NCI-H1694 (cell line): ENCODE results near the gene POLR1E.

Experiments used
- DNase-seq: peaks from one replicate; lab custom pipeline; 2025; lab: John Stamatoyannopoulos, UW

Gene POLR1E

DNA sequence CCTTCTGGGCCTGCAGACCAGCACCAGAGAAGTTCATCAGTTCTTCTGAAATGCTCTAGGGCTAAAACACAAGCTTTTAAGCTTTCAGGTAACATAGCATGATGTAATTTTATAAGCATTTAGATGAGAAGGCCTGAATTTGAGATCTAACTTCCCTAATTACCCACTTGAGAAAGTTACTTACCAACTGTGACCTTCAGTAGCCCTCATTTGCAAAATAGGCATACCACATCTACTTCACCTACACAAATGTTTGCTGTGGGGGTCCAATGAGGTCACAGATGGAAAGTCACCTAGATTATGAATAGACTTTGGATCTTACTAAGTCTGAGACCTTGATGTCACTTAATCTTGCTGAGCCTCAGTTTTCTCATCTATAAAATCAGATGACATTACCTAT lies 53.9 kb downstream of the POLR1E start:
- DNase-seq = no peak

DNA sequence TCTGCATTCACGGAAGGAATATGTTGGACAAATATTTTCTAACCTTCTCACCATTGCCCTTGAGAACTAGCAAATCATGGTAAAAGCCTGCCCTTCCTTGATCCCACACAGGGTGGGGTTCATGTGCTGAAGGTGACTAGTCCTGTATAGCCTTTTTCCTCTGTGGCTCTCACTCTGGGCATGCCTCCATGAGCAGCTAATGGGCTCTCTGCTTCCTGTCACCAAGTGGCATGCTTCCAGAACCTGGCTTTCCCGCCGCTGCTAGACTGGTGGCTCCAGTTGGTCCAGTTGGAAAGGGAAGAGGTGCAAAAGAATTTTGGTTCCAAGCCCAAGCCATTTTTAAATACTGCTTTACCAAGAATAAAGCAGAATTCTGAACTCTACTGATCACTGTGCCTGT lies 54.9 kb downstream of the POLR1E start:
- DNase-seq = no peak

DNA sequence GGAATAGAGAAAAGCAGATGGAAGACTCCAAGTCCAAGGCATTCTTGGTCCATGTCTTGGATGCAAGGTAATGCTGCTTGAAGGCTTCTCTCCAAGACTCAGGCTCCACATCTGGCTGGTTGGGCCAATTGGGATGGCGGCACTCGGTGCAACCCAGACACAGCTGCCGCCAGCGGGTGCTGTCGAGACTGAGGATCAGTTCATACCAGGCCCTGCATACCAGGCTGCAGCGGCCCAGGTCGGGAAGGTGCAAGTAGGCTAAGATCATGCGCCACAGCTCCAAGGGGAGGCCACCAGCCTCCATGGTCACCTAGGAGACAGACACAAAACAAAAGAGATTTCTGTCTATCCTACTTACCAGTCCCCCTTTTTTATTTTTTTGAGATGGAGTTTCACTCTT lies 55.7 kb downstream of the POLR1E start:
- no peak for DNase-seq

DNA sequence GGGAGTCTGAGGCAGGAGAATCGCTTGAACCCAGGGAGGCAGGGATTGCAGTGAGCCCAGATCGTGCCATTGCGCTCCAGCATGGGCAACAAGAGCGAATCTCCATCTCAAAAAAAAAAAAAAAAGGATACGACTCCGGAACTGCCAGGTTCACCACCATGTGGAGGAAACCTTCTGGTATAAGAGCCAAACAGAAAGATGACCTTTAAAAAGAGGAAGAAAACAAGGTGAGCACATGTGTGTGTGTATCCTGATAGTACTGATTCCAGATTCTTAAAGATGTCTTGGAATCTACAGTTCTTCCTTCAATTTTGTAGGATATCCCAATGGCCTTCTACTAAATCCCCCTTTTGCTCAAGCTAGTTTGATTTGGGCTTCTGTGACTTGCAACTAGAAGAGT lies 56.7 kb downstream of the POLR1E start:
- DNase-seq = no peak

DNA sequence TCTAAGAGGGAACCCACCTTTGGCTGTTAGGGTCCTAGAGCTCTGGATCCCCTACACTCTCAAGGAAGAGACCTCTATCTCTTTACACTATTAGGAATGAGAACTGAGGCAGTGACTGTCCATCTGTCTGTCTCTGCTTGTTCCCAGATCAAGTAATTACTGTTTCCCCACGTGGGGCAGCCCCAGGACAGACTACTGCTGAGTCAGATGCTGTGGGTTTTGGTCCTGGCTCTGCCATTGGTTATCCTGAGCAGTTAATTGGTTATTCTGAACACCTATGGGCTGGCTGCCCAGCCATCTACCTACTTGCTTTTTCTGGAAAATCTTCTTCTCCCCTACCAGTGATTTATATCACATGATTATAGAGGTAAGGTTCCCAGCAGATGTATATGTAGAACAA lies 57.1 kb downstream of the POLR1E start:
- no peak for DNase-seq

DNA sequence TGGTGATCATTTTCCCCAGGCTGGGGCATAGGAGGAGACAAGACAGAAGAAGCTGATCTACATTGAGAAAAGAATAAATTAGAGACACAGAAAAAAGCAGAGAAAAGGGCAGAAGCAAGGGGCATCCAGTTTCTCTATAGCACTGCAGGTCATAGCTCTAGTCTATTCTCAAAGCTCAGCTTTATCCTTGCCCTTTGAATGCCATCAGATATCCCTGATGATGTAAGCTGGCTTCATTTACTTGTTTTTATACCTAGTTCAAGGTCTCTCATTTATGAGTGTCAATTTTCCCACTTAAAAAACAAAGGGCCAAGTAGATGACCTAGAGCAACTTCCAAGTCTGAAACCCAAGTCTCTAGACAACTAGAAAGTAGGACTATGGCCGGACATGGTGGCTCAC lies 57.7 kb downstream of the POLR1E start:
- DNase-seq = no peak

DNA sequence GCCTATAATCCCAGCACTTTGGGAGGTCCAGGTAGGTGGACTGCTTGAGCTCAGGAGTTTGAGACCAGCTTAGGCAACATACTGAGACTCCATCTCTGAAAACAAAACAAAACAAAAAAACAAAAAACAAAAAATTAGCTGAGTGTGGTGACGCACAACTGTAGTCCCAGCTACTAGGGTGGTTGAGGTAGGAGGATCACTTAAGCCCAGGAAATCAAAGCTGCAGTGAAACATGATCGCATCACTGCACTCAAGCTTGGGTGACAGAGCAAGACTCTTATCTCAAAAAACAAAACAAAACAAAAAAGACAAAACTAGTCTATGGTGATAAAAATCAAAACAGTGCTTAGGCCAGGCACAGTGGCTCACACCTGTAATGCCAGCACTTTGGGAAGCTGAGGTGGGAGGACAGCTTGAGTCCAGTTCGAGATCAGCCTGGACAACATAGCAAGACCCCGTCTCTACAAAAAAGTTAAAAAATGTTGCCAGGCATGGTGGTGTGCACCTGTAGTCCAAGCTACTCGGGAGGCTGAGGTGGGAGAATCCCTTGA lies 61.7 kb downstream of the POLR1E start:
- DNase-seq = no peak

DNA sequence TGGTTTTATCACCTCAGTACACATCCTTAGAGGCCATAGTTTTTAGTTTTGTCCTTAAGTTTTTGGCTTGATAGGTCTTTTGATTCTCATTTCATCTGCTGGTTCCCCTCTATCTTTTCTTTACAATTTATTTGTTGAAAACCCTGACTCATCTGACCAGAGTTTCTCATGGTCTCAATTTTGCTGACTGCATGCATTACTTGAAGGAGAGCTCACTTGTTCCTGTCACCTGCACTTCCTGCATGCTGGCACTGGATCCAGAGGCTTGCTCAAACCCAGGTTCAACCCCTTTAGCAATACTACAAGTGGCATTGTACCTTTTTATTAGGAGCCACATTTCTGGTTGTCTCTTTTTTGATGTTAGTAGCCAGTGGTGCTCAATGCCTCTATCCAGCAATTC lies 63.8 kb downstream of the POLR1E start:
- no peak for DNase-seq

DNA sequence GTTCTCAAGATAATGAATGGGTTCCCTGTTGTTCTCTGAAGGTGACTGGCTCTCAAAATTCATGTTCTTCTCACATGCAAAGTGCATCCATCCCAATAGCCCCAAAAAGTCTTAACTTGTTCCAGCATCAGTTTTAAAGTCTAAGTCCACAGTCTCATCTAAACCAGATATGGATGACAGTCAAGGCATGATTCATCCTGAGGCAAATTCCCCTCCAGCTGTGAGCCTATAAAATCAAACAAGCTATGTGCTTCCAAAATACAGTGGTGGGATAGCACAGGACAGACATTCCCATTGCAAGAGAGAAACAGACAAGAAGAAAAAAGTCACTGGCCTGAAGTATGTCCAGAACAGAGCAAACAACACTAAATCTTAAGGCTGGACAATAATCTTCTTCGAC lies 65.0 kb downstream of the POLR1E start:
- DNase-seq = no peak

DNA sequence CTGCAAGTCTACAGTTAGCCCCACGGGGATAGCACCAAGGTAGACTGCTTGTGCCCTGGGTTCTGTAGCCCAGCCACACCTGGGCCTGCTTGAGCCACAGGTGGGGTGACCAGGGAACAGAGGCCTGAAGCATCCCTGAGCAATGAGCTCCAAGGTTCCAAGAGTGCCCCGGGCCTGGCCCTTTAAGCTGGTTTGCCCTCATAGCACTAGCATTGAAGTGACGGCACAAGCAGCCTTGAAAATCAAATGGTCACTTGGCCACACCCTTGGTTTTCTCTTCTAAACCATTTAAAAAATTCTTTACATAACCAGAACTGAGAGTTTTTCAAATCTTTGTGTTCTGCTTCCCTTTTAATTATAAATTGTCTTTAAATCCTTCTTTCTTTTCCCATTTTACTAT lies 65.7 kb downstream of the POLR1E start:
- DNase-seq = no peak

DNA sequence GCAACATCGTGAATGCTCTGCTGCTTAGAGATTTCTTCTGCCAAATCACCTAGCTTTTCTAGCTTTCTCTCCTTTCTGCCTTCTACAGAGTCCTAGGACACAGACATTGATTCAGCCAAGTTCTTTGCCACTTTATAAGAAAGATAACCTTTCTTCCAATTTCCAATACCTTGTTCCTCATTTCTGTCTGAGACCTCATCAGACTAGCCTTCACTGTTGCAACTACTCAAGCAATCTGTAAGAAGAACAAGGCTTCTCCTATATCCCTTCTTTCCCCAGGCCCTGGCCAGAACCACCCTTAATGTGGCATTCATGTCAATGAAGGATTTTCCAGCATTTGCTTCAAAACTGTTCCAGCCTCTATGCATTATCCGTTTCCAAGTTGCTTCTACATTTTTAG lies 66.1 kb downstream of the POLR1E start:
- DNase-seq = no peak
